K562 (cell line): ENCODE results near the gene ACOX1.

Experiments
- CHD2 ChIP-seq: IDR thresholded peaks from 2 replicates; pipeline ENCODE4 v1.6.1; 2011; ENCODE audit warnings: low read depth, low read length
- CTCF ChIP-seq, 3 experiments: IDR thresholded peaks in 2 of 3; conservative IDR thresholded peaks in 1 of 3; 2 replicates each; pipeline ENCODE4 v1.5.1; 2011 to 2012; ENCODE audit warnings: low read length in 3 of 3, mild to moderate bottlenecking in 3 of 3, control low read depth in 2 of 3, improper control_type of control experiment in 1 of 3, inconsistent platforms in 1 of 3, low read depth in 1 of 3, mixed read lengths in 1 of 3, moderate library complexity in 1 of 3; ENCODE audit not compliant: insufficient read depth in 2 of 3
- EP300 ChIP-seq: IDR thresholded peaks from 2 replicates; pipeline ENCODE4 v1.6.1; 2012; ENCODE audit warnings: low read length, improper control_type of control experiment
- EZH2 ChIP-seq: IDR thresholded peaks from 2 replicates; pipeline ENCODE4 v1.6.1; 2012; ENCODE audit warnings: low read depth, mild to moderate bottlenecking, inconsistent platforms, low read length, borderline replicate concordance
- GATA2 ChIP-seq: sonication (generic); formaldehyde crosslinking; IDR thresholded peaks from 2 replicates; pipeline ENCODE4 v1.4.0; 2020; ENCODE audit warnings: mild to moderate bottlenecking, missing genetic modification reagents
- HES1 ChIP-seq: fragments of 450-650 bp; IDR thresholded peaks from 2 replicates; pipeline ENCODE4 v1.6.1; 2016; ENCODE audit warnings: low read depth, mild to moderate bottlenecking, moderate library complexity
- JUN ChIP-seq, 2 experiments: sonication (generic) in 1 of 2; formaldehyde crosslinking in 1 of 2; IDR thresholded peaks; 2 replicates each; pipeline versions ENCODE4 v1.6.1 to v1.8.0; 2012 to 2022; ENCODE audit warnings: borderline replicate concordance in 2 of 2, mild to moderate bottlenecking in 2 of 2, improper control_type of control experiment in 1 of 2, low read depth in 1 of 2, low read length in 1 of 2, missing genetic modification reagents in 1 of 2
- KAT2B ChIP-seq: IDR thresholded peaks from one replicate; pipeline ENCODE4 v1.6.1; 2012; ENCODE audit warnings: low read depth, mild to moderate bottlenecking, control low read depth, inconsistent platforms, low read length, moderate library complexity
- POLR2A ChIP-seq: fragments of 450-650 bp; conservative IDR thresholded peaks from 2 replicates; pipeline ENCODE4 v1.6.1; 2016
- SREBF1 ChIP-seq: fragments of 150-350 bp; IDR thresholded peaks from 2 replicates; pipeline ENCODE4 v1.6.1; 2014; ENCODE audit warnings: antibody characterized with exemption, low read depth, low read length, borderline replicate concordance
- TAF1 ChIP-seq: IDR thresholded peaks from 2 replicates; pipeline ENCODE4 v1.6.1; 2011; ENCODE audit warnings: mild to moderate bottlenecking, low read length, moderate library complexity; ENCODE audit not compliant: insufficient read depth, control insufficient read depth, severe bottlenecking; ENCODE audit errors: extremely low read depth

GRCh38 chr17:76002100-76002499 is 23.1 kb upstream of the ACOX1 start:
- TF ChIP-seq CTCF (IDR thresholded peaks at IDR 0.05 in 2 of 3, conservative IDR thresholded peaks at IDR 0.05 in 1 of 3; ENCODE audit: insufficient read depth in 2 of 3, low read depth in 1 of 3, low read length in 3 of 3), result no peak
- TF ChIP-seq GATA2 (CRISPR knock-in tag), result no peak
- TF ChIP-seq SREBF1, result no peak
- TF ChIP-seq EZH2, result no peak
- no peak for TF ChIP-seq POLR2A
- no peak for TF ChIP-seq TAF1
- TF ChIP-seq CHD2, result no peak
- no peak for TF ChIP-seq HES1
- TF ChIP-seq EP300, result no peak
- TF ChIP-seq KAT2B, result no peak
- no peak for TF ChIP-seq JUN (IDR thresholded peaks at IDR 0.05; ENCODE audit: borderline replicate concordance, low read depth, low read length)
- no peak for TF ChIP-seq JUN (CRISPR knock-in tag; IDR thresholded peaks at IDR 0.05; ENCODE audit: borderline replicate concordance)
